Heart right ventricle (tissue), 16 donors: ENCODE results near the gene ZNF605. TPM values are rescaled to one million over a fixed set of nuclear protein-coding genes. Genes with fewer than 3 reads are reported as not detected.

ENCODE experiments used
- ATAC-seq, 8 donors: fragments of 200-7000 bp; cut with Tn5 transposase; one replicate each; pipeline ENCODE4 v1.9.1; 2020; ENCODE audit warnings: mild to moderate bottlenecking in 8 of 8, moderate library complexity in 8 of 8, moderate number of reproducible peaks in 1 of 8
- DNase-seq, 2 donors: peaks; one replicate each; pipeline ENCODE4 v3.0.0-alpha.2; 2020
- H3K27ac ChIP-seq, 10 donors: fragments of 200-600 bp; sonication (generic) in 2 of 10; one replicate each; pipeline versions ENCODE4 v1.5.0 to v1.8.0; 2020 to 2022; ENCODE audit warnings: mild to moderate bottlenecking in 3 of 10
- H3K27me3 ChIP-seq, 7 donors: fragments of 200-600 bp; one replicate each; pipeline ENCODE4 v1.8.0; 2021 to 2022; ENCODE audit warnings: mild to moderate bottlenecking in 2 of 7
- H3K36me3 ChIP-seq, 9 donors: fragments of 200-600 bp; sonication (generic) in 1 of 9; one replicate each; pipeline versions ENCODE4 v1.5.0 to v1.8.0; 2020 to 2022; ENCODE audit warnings: mild to moderate bottlenecking in 2 of 9
- H3K4me1 ChIP-seq, 9 donors: fragments of 200-600 bp; sonication (generic) in 1 of 9; one replicate each; pipeline versions ENCODE4 v1.5.0 to v1.8.0; 2020 to 2022; ENCODE audit warnings: mild to moderate bottlenecking in 4 of 9
- H3K4me3 ChIP-seq, 10 donors: fragments of 200-600 bp; sonication (generic) in 2 of 10; one replicate each; pipeline versions ENCODE4 v1.5.0 to v1.8.0; 2020 to 2022; ENCODE audit warnings: mild to moderate bottlenecking in 7 of 10, moderate library complexity in 2 of 10
- H3K9me3 ChIP-seq, 11 donors: fragments of 200-600 bp in 10 of 11; sonication (generic) in 2 of 11; one replicate each; pipeline versions ENCODE4 v1.5.0 to v1.8.0; 2013 to 2022; ENCODE audit warnings: mild to moderate bottlenecking in 2 of 11, control low read depth in 1 of 11, moderate library complexity in 1 of 11
- CTCF ChIP-seq, 9 donors: fragments of 200-600 bp; sonication (generic) in 2 of 9; IDR thresholded peaks; one replicate each; pipeline versions ENCODE4 v1.5.0 to v1.8.0; 2021 to 2022; ENCODE audit warnings: antibody characterized with exemption in 9 of 9, mild to moderate bottlenecking in 5 of 9, moderate library complexity in 1 of 9
- WGBS, 2 donors: extraction: QIAGEN DNeasy Blood & Tissue Kit; methylation state at CpG; one replicate each; pipeline ENCODE4 v1.1.7; 2013; ENCODE audit warnings: inconsistent platforms in 1 of 2; 5-methylcytosine and 5-hydroxymethylcytosine counted together
- intact Hi-C, 10 donors: fragments of 100-400 bp; cut with DNase I; formaldehyde crosslinking; loops; one replicate each; pipeline versions ENCODE4 v1.11.1 to v1.14.2; 2022
- long read RNA-seq, 3 donors: library from polyadenylated mRNA; unstranded; transcript quantifications; one replicate each; pipeline ENCODE4 v2.0.0, GENCODE V29; 2020 to 2021
- polyA plus RNA-seq, 2 donors: library from polyadenylated mRNA; stranded (reverse); fragments of 200-250 nt; gene quantifications; one replicate each; pipeline ENCODE4 v1.2.3, GENCODE V29; 2013
- total RNA-seq, 10 donors: library from RNA; stranded (reverse); fragmentation: NEBNext Ultra II Directional in 3 of 10; extraction: Animal tissue kit (Norgen Biotek cat#: 25700) in 3 of 10; gene quantifications; one replicate each; pipeline versions ENCODE4 v1.2.1 to v1.2.4, GENCODE V29; 2021 to 2023
- donor health status: Arrhythmogenic right ventricular cardiomyopathy.
- donor health status: ischemic (EF 13 %, LVEDD 7.1; RV severe dilation, severe dysfunction).
- donor health status: healthy with polysubstance abuse.
- donor health status: DM: no; HTN: yes; CAD: no.
- donor health status: DM: no; HTN: no; CAD: no.
- donor health status: ischemic (EF 25% LVEDD 6.9; RV normal size, moderate dysfunction).
- donor health status: ischemic (EF 25% LVEDD 5.7; RV mildly dilated, moderate dysfunction).
- donor health status: healthy.
- donor health status: DM: yes; HTN: yes; CAD: no.
- donor health status: Ischemic cardiomyopathy.
- donor health status: ischemic (EF 35%, LVEDD 5.7; RV mildly dilated, moderate dysfunction).
- donor health status: nonischemic (EF 11% LVEDD 7.7; RV severe dilation, severe dysfunction).
- donor health status: DM: yes; HTN: yes; CAD: no.
- donor health status: PGD.
- donor health status: ischemic (EF 29% LVEDD 5.4; RV normal size, mild dysfunction).
- donor health status: nonischemic (EF 23%, LVEDD 6.1; RV moderate dilation, normal function).

The ZNF605 gene
- total RNA-seq (10 to 100 TPM in 9 of 10 donors, 1 to 10 TPM in 1; 9.3 to 14.4 (median 12.3) TPM), polyA plus RNA-seq (1 to 10 TPM; 2.0 to 9.7 TPM)
- long read RNA-seq, donor 1, full-length matches to known transcripts: 11 of 16 reads
- long read RNA-seq, donor 1, partial matches to known transcripts: 1 of 16 reads
- long read RNA-seq, donor 1, other reads (novel, unspliced or antisense): 4 of 16 reads
- long read RNA-seq, donor 2, full-length matches to known transcripts: 8 of 10 reads
- long read RNA-seq, donor 2, partial matches to known transcripts: 0 of 10 reads
- long read RNA-seq, donor 2, other reads (novel, unspliced or antisense): 2 of 10 reads
- long read RNA-seq, donor 3, full-length matches to known transcripts: 11 of 17 reads
- long read RNA-seq, donor 3, partial matches to known transcripts: 1 of 17 reads
- long read RNA-seq, donor 3, other reads (novel, unspliced or antisense): 5 of 17 reads

- H3K9me3 ChIP-seq: peaks cover 0 to 55% (median 2%) of the 10 kb centered on the region in 11 donors
- WGBS, 2 donors: 1 to 2% methylated on average over 57 to 67 of the region's 67 CpGs
- no peak for TF ChIP-seq CTCF (IDR thresholded peaks at IDR 0.05)
- DNase-seq (peak; percentile 91 to 93), ATAC-seq (peak; percentile 93 to 97 (median 96))
- H3K27ac ChIP-seq: peak within 1 kb of the TSS; percentile 59 to 98 (median 96)
- peaks cover 0 to 7% (median 0%) of the 10 kb centered on the region in 9 donors for H3K36me3 ChIP-seq
- H3K27me3 ChIP-seq: no peaks in the 10 kb centered on the region
- H3K4me1 ChIP-seq: peaks cover 0 to 26% (median 17%) of the 10 kb centered on the region in 9 donors
- H3K4me3 ChIP-seq: peak within 1 kb of the TSS; percentile 57 to 95 (median 82)
- intact Hi-C loops: loop anchor here in 5 of 10 donors (1.0 to 10.0 kb wide), 5 partner anchors 30 to 69 kb away; partner anchors contain the start of genes ZNF26 (in 2 of the 5) and CHFR (in 1 of the 5)
These were observed at the start of gene ZNF605 for GRCh38 chr12:132956011-132956788. Gene ZNF605, minus strand, starts transcription at chr12:132956306. Its CDS starts 10,671 bp downstream, at chr12:132945635.

GRCh38 chr12:132998741-132999140 is 42.6 kb upstream of the ZNF605 start:
- Histone ChIP-seq H3K4me3 (no peak overlapping the region), H3K27ac (no peak overlapping the region), H3K4me1 (no peaks in the 10 kb centered on the region), H3K36me3 (peaks cover 0 to 82% (median 12%) of the 10 kb centered on the region in 9 donors), H3K9me3 (peaks cover 0 to 100% (median 87%) of the 10 kb centered on the region in 11 donors), H3K27me3 (no peaks in the 10 kb centered on the region)
- 31 to 48% methylated on average over 1 of the region's 1 CpG for WGBS, 2 donors
- intact Hi-C loops: loop anchor here in 1 of 10 donors (5.0 kb wide), 1 partner anchor 34 kb away; no protein-coding TSS in a partner anchor
- no peak for DNase-seq
- ATAC-seq: no peak
- TF ChIP-seq CTCF (IDR thresholded peaks at IDR 0.05): no peak

GRCh38 chr12:132986885-132987225 is 30.7 kb upstream of the ZNF605 start:
- Histone ChIP-seq H3K27me3 (no peaks in the 10 kb centered on the region), H3K4me1 (peaks cover 0 to 23% (median 14%) of the 10 kb centered on the region in 9 donors), H3K4me3 (peak overlapping the region; percentile 83 to 99 (median 94)), H3K27ac (peak overlapping the region in 9 of 10 donors; percentile 80 to 92 (median 89)), H3K36me3 (peaks cover 0 to 42% (median 17%) of the 10 kb centered on the region in 9 donors), H3K9me3 (peaks cover 0 to 44% (median 17%) of the 10 kb centered on the region in 11 donors)
- intact Hi-C loops: loop anchor here in 8 of 10 donors (1.0 to 10.0 kb wide), 9 partner anchors 30 to 194 kb away; partner anchors contain the start of genes ZNF84 (in 7 of the 8), ZNF140 (in 3 of the 8), ZNF605 (in 2 of the 8) and ZNF268 (in 1 of the 8)
- WGBS, 2 donors: 3% methylated on average over 11 of the region's 11 CpGs
- no peak for TF ChIP-seq CTCF (IDR thresholded peaks at IDR 0.05)
- DNase-seq (no peak), ATAC-seq (no peak)
